K562 (cell line): ENCODE measurements around the gene RAB1B. TPM values are rescaled to one million over a fixed set of nuclear protein-coding genes. Genes with fewer than 3 reads are reported as not detected.
A peak's percentile ranks its signal among the peaks of the same experiment; 100 is the strongest.

ENCODE experiments used
- AFF4 ChIP-seq: sonication (generic); formaldehyde crosslinking; IDR thresholded peaks from 2 replicates; pipeline ENCODE4 v1.8.0; 2023; ENCODE audit warnings: mild to moderate bottlenecking, missing genetic modification reagents
- BRD9 ChIP-seq: fragments of 450-650 bp; IDR thresholded peaks from 2 replicates; pipeline ENCODE4 v1.6.1; 2018; ENCODE audit warnings: low read depth; ENCODE audit not compliant: partially characterized antibody
- CBX1 ChIP-seq: sonication (generic); IDR thresholded peaks from 2 replicates; pipeline ENCODE4 v1.6.1; 2016; ENCODE audit warnings: antibody characterized with exemption, low read depth, mild to moderate bottlenecking
- CREB1 ChIP-seq, 2 experiments: sonication (generic) in 1 of 2; formaldehyde crosslinking in 1 of 2; IDR thresholded peaks; 2 replicates each; pipeline versions ENCODE4 v1.6.1 to v1.8.0; 2012 to 2022; ENCODE audit warnings: inconsistent platforms in 1 of 2, mild to moderate bottlenecking in 1 of 2, missing genetic modification reagents in 1 of 2, moderate library complexity in 1 of 2
- GATAD2A ChIP-seq: fragments of 450-650 bp; IDR thresholded peaks from 2 replicates; pipeline ENCODE4 v1.6.1; 2017
- HLTF ChIP-seq: fragments of 450-650 bp; IDR thresholded peaks from 2 replicates; pipeline ENCODE4 v1.6.1; 2016
- KDM1A ChIP-seq, 2 experiments: fragments of 450-650 bp; IDR thresholded peaks; 2 replicates each; pipeline ENCODE4 v1.6.1; 2016; ENCODE audit warnings: mild to moderate bottlenecking in 2 of 2
- KLF13 ChIP-seq: fragments of 450-650 bp; IDR thresholded peaks from 2 replicates; pipeline ENCODE4 v1.6.1; 2016; ENCODE audit warnings: missing genetic modification characterization, low read depth, mild to moderate bottlenecking, missing compliant biosample characterization, moderate library complexity, borderline replicate concordance
- LARP7 ChIP-seq: fragments of 450-650 bp; IDR thresholded peaks from 2 replicates; pipeline ENCODE4 v1.6.1; 2016
- MAZ ChIP-seq, 2 experiments: fragments of 450-650 bp in 1 of 2; sonication (generic) in 1 of 2; formaldehyde crosslinking; IDR thresholded peaks in 1 of 2; conservative IDR thresholded peaks in 1 of 2; 2 replicates each; pipeline versions ENCODE4 v1.4.0 to v1.5.0; 2020; ENCODE audit warnings: mild to moderate bottlenecking in 1 of 2, missing genetic modification reagents in 1 of 2
- MTA3 ChIP-seq: fragments of 450-650 bp; formaldehyde crosslinking; IDR thresholded peaks from 2 replicates; pipeline ENCODE4 v1.6.1; 2017; ENCODE audit warnings: mild to moderate bottlenecking, borderline replicate concordance
- NFYB ChIP-seq: IDR thresholded peaks from 2 replicates; pipeline ENCODE4 v1.6.1; 2011; ENCODE audit warnings: mild to moderate bottlenecking, moderate library complexity; ENCODE audit not compliant: insufficient read length; ENCODE audit errors: extremely low read depth
- PCBP1 ChIP-seq: fragments of 200-400 bp; formaldehyde crosslinking; IDR thresholded peaks from 2 replicates; pipeline ENCODE4 v1.6.1; 2018; ENCODE audit warnings: mild to moderate bottlenecking, low read depth, low read length; ENCODE audit not compliant: poor library complexity, severe bottlenecking
- PHF21A ChIP-seq: fragments of 450-650 bp; IDR thresholded peaks from 2 replicates; pipeline ENCODE4 v1.6.1; 2017; ENCODE audit warnings: low read depth, borderline replicate concordance
- PHF8 ChIP-seq: fragments of 200-600 bp; sonication (generic); IDR thresholded peaks from 2 replicates; pipeline ENCODE4 v1.6.1; 2012; ENCODE audit warnings: mixed run types, mild to moderate bottlenecking, inconsistent platforms, low read length, moderate library complexity, borderline replicate concordance
- POLR2A ChIP-seq: fragments of 450-650 bp; conservative IDR thresholded peaks from 2 replicates; pipeline ENCODE4 v1.6.1; 2016
- RNF219 ChIP-seq: fragments of 250-450 bp; sonication (Bioruptor Pico); IDR thresholded peaks from 2 replicates; pipeline ENCODE4 v1.5.0; 2022; ENCODE audit warnings: mild to moderate bottlenecking
- SMARCA4 ChIP-seq: fragments of 450-650 bp; IDR thresholded peaks from 2 replicates; pipeline ENCODE4 v1.6.1; 2016
- SNIP1 ChIP-seq: fragments of 450-650 bp; IDR thresholded peaks from 2 replicates; pipeline ENCODE4 v1.7.1; 2017; ENCODE audit warnings: low read depth, mild to moderate bottlenecking
- STAT5A ChIP-seq: IDR thresholded peaks from 2 replicates; pipeline ENCODE4 v1.6.1; 2012; ENCODE audit warnings: low read length, inconsistent platforms, borderline replicate concordance
- SUPT5H ChIP-seq: fragments of 450-650 bp; IDR thresholded peaks from 2 replicates; pipeline ENCODE4 v1.6.1; 2016
- TAL1 ChIP-seq: fragments of 450-650 bp; IDR thresholded peaks from 2 replicates; pipeline ENCODE4 v1.6.1; 2016; ENCODE audit warnings: mild to moderate bottlenecking
- ZBTB8A ChIP-seq: fragments of 450-650 bp; IDR thresholded peaks from 2 replicates; pipeline ENCODE4 v1.6.1; 2018; ENCODE audit warnings: mild to moderate bottlenecking, moderate library complexity; ENCODE audit not compliant: partially characterized antibody
- ZNF668 ChIP-seq: fragments of 250-450 bp; sonication (Bioruptor Pico); IDR thresholded peaks from 2 replicates; pipeline ENCODE4 v1.8.0; 2022; ENCODE audit warnings: mild to moderate bottlenecking, inconsistent platforms
- ZNF766 ChIP-seq: fragments of 200-800 bp; sonication (Bioruptor generic); conservative IDR thresholded peaks from 2 replicates; pipeline ENCODE4 v1.6.1; 2016; ENCODE audit warnings: missing genetic modification characterization, missing compliant biosample characterization
- ZZZ3 ChIP-seq: fragments of 450-650 bp; IDR thresholded peaks from 2 replicates; pipeline ENCODE4 v1.6.1; 2016; ENCODE audit warnings: antibody characterized with exemption, mild to moderate bottlenecking, moderate library complexity
- polyA plus RNA-seq, 8 experiments: library from polyadenylated mRNA; depleted of rRNA in 4 of 8; stranded (reverse) in 5 of 8; unstranded in 3 of 8; fragments of >200 nt; fragmentation: Nextera tagmentation in 2 of 8; fragmentation: Illumina TruSeq in 1 of 8; extraction: Ambion mirVana in 2 of 8; extraction: Trizol in 1 of 8; gene quantifications; 2 replicates each; pipeline versions ENCODE4 v1.2.1 to v1.2.3, GENCODE V29; 2011 to 2014; ENCODE audit warnings: inconsistent platforms in 1 of 8, missing spikeins in 1 of 8
- total RNA-seq, 7 experiments: library from RNA; depleted of rRNA in 6 of 7; stranded (reverse); fragments of >200 nt in 6 of 7; fragmentation: Illumina TruSeq in 2 of 7; extraction: Trizol in 2 of 7; gene quantifications; 2 replicates each; pipeline versions ENCODE4 v1.2.1 to v1.2.3, GENCODE V29; 2011 to 2021; ENCODE audit warnings: low replicate concordance in 1 of 7

Gene RAB1B
- total and polyA plus RNA-seq, 9 of the 15 experiments (the other 6 are each of a cell fraction or from before 2014, with no cell fraction given), result 5.6 to 146 (median 98.6) TPM

GRCh38 chr11:66311965-66312548 is 43.6 kb downstream of the RAB1B start (continued):
- TF ChIP-seq HLTF, result peak; percentile 86
- no peak for TF ChIP-seq ZNF766 (CRISPR knock-in tag)
- TF ChIP-seq LARP7, result peak; percentile 90; the same call in 1 of the 2 replicates
- TF ChIP-seq KDM1A (IDR thresholded peaks at IDR 0.05), result peak; percentile 92 to 94
- no peak for TF ChIP-seq ZZZ3
- peak; percentile 90; the same call in 1 of the 2 replicates for TF ChIP-seq MTA3
- TF ChIP-seq TAL1, result no peak
- TF ChIP-seq MAZ (CRISPR knock-in tag; conservative IDR thresholded peaks at IDR 0.05 in 1 of 2, IDR thresholded peaks at IDR 0.05 in 1 of 2), result peak in 1 of 2 experiments; percentile 78; a peak in 3 of 4 replicates
- TF ChIP-seq CREB1 (IDR thresholded peaks at IDR 0.05), result no peak; the same call in 1 of the 2 replicates
- peak; percentile 71 for TF ChIP-seq CREB1 (CRISPR knock-in tag; IDR thresholded peaks at IDR 0.05)
- TF ChIP-seq KLF13 (tag), result peak; percentile 33; the same call in 1 of the 2 replicates
- TF ChIP-seq ZBTB8A, result no peak
- TF ChIP-seq PHF8, result peak; percentile 55; the same call in 1 of the 2 replicates
- peak; percentile 35; the same call in 1 of the 2 replicates for TF ChIP-seq CBX1
- TF ChIP-seq GATAD2A, result peak; percentile 92
- peak; percentile 100 for TF ChIP-seq PHF21A
- TF ChIP-seq ZNF668 (CRISPR knock-in tag), result no peak
- TF ChIP-seq STAT5A, result no peak
- TF ChIP-seq AFF4, result no peak; the same call in 1 of the 2 replicates
- TF ChIP-seq POLR2A, result no peak; the same call in 1 of the 2 replicates
- TF ChIP-seq SUPT5H, result no peak
- no peak for TF ChIP-seq RNF219 (CRISPR knock-in tag)
- TF ChIP-seq SNIP1, result peak; percentile 93
- TF ChIP-seq NFYB, result no peak
- peak; percentile 96 for TF ChIP-seq BRD9
- TF ChIP-seq SMARCA4, result peak; percentile 64; the same call in 1 of the 2 replicates
- TF ChIP-seq PCBP1, result no peak
